HEK293T (cell line): ENCODE measurements around the gene CARD19.

ENCODE experiments used
- CTCF ChIA-PET: fragments of 350-600 bp; formaldehyde crosslinking; extraction: SDS; loops from one replicate; lab custom pipeline; 2021; ENCODE audit warnings: antibody characterized with exemption, inconsistent platforms; lab: Yijun Ruan, JAX
- POLR2A ChIA-PET: fragments of 350-600 bp; formaldehyde crosslinking; extraction: SDS; loops from one replicate; lab custom pipeline; 2020; ENCODE audit warnings: antibody characterized with exemption, inconsistent platforms; lab: Yijun Ruan, JAX
- DNase-seq: peaks from one replicate; pipeline ENCODE4 v3.0.0; 2012; ENCODE audit warnings: mixed read lengths; ENCODE audit errors: extremely low spot score
- ARNT ChIP-seq: fragments of 450-650 bp; IDR thresholded peaks from 2 replicates; pipeline ENCODE4 v1.6.1; 2017; ENCODE audit warnings: mild to moderate bottlenecking
- BHLHE40 ChIP-seq: fragments of 450-650 bp; IDR thresholded peaks from 2 replicates; pipeline ENCODE4 v1.6.1; 2016; ENCODE audit warnings: mild to moderate bottlenecking, moderate library complexity, borderline replicate concordance
- CTBP1 ChIP-seq: fragments of 450-650 bp; IDR thresholded peaks from 2 replicates; pipeline ENCODE4 v1.6.1; 2016; ENCODE audit warnings: borderline replicate concordance
- ELF4 ChIP-seq: fragments of 450-650 bp; IDR thresholded peaks from 2 replicates; pipeline ENCODE4 v1.6.1; 2017; ENCODE audit warnings: antibody characterized with exemption
- FOXA1 ChIP-seq: fragments of 450-650 bp; IDR thresholded peaks from 2 replicates; pipeline ENCODE4 v1.6.1; 2016; ENCODE audit warnings: mild to moderate bottlenecking
- FOXK2 ChIP-seq: fragments of 450-650 bp; IDR thresholded peaks from 2 replicates; pipeline ENCODE4 v1.6.1; 2016; ENCODE audit warnings: mild to moderate bottlenecking
- FOXM1 ChIP-seq: fragments of 450-650 bp; IDR thresholded peaks from 2 replicates; pipeline ENCODE4 v1.6.1; 2017; ENCODE audit warnings: mild to moderate bottlenecking, borderline replicate concordance
- HDGF ChIP-seq: fragments of 450-650 bp; IDR thresholded peaks from 2 replicates; pipeline ENCODE4 v1.6.1; 2017; ENCODE audit warnings: antibody characterized with exemption, borderline replicate concordance
- L3MBTL2 ChIP-seq: fragments of 450-650 bp; conservative IDR thresholded peaks from 2 replicates; pipeline ENCODE4 v1.6.1; 2016; ENCODE audit warnings: mild to moderate bottlenecking
- LEF1 ChIP-seq: fragments of 450-650 bp; IDR thresholded peaks from 2 replicates; pipeline ENCODE4 v1.6.1; 2017; ENCODE audit warnings: mild to moderate bottlenecking, borderline replicate concordance
- NFRKB ChIP-seq: fragments of 450-650 bp; IDR thresholded peaks from 2 replicates; pipeline ENCODE4 v1.6.1; 2016; ENCODE audit warnings: mild to moderate bottlenecking, moderate library complexity
- SP1 ChIP-seq: fragments of 450-650 bp; IDR thresholded peaks from 2 replicates; pipeline ENCODE4 v1.6.1; 2017
- SUZ12 ChIP-seq: fragments of 450-650 bp; IDR thresholded peaks from 2 replicates; pipeline ENCODE4 v1.6.1; 2016; ENCODE audit warnings: mild to moderate bottlenecking
- TARDBP ChIP-seq: fragments of 450-650 bp; IDR thresholded peaks from 2 replicates; pipeline ENCODE4 v1.6.1; 2016
- ZNF384 ChIP-seq: fragments of 450-650 bp; IDR thresholded peaks from 2 replicates; pipeline ENCODE4 v1.6.1; 2016
- TF ChIP-seq, protein P1 (sequence below): fragments of 450-650 bp; IDR thresholded peaks from 2 replicates; pipeline ENCODE4 v1.6.1; 2016

Gene CARD19

DNA sequence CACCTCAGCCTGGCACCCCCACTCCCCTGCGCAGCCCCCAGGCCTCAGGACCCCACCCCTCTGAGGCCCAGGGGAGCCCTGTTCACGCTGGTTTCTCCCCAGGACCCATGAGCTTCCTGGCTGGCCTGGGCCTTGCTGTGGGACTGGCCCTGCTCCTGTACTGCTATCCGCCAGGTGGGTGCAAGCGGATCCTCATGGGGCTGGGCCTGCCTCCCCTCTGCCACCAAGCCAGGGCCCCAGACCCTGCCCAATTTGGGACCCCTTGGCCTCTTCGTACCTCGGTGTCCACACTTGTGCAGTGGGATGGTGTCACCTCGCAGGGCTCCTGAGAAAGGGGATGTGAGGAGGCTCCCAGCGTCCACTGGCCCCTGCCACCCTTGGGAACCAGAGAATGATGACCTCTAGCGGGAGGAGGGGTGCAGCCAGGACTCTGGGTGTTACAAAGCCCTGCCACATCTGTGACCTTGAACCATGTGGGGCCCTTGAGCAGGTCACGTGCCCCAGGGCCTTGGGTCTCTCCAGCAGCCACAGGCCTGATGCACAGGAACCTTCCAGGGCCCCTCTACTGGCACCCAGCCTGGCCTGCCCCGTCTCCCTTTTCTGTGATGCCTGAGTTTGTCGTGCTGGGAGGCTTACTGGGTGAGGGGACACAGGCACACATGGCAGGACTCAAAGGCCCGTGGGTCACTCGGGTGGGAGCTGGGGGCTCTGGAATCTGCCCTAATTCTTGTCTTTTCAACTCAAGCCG lies 16.3 kb downstream of the CARD19 start:
- no peak for TF ChIP-seq SP1
- no peak for TF ChIP-seq ELF4
- no peak for TF ChIP-seq NFRKB
- no peak for TF ChIP-seq HDGF
- no peak for TF ChIP-seq LEF1
- TF ChIP-seq BHLHE40 = no peak
- TF ChIP-seq FOXK2 = no peak
- TF ChIP-seq, protein P1, sequence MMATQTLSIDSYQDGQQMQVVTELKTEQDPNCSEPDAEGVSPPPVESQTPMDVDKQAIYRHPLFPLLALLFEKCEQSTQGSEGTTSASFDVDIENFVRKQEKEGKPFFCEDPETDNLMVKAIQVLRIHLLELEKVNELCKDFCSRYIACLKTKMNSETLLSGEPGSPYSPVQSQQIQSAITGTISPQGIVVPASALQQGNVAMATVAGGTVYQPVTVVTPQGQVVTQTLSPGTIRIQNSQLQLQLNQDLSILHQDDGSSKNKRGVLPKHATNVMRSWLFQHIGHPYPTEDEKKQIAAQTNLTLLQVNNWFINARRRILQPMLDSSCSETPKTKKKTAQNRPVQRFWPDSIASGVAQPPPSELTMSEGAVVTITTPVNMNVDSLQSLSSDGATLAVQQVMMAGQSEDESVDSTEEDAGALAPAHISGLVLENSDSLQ = no peak
- no peak for TF ChIP-seq ZNF384
- TF ChIP-seq TARDBP = no peak
- no peak for TF ChIP-seq L3MBTL2
- no peak for DNase-seq
- ChIA-PET POLR2A (no interaction called here), CTCF (no interaction called here)

DNA sequence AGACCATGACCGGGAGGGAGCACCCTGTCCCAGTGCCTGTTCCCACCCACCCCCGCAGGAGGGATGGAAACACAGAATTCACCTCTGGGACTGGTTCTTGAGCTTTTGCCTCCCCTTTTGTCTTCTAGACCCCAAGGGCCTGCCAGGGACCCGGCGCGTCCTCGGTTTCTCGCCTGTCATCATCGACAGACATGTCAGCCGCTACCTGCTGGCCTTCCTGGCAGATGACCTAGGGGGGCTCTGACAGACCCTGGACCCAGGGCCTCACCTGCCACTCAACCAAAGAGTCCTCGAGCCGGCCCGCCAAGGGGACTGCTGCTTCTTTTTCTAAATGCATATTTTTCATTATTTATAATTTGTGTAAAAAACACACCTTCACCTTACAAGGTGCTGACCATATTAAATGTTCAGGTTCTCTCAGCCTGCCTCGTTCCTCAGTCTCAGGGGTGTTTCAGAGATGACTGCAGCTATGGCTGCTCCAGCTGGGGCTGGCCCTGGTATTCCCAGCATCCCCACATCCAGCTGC lies 16.9 kb downstream of the CARD19 start:
- DNase-seq = no peak
- POLR2A ChIA-PET = interaction anchor here (1.1 kb wide), 1 partner anchor 21 kb away, joined by 4 read pairs; the partner anchor contains the start of gene NINJ1
- TF ChIP-seq TARDBP (no peak), HDGF (no peak)
- TF ChIP-seq, protein P1 = no peak
- CTCF ChIA-PET = no interaction called here

DNA sequence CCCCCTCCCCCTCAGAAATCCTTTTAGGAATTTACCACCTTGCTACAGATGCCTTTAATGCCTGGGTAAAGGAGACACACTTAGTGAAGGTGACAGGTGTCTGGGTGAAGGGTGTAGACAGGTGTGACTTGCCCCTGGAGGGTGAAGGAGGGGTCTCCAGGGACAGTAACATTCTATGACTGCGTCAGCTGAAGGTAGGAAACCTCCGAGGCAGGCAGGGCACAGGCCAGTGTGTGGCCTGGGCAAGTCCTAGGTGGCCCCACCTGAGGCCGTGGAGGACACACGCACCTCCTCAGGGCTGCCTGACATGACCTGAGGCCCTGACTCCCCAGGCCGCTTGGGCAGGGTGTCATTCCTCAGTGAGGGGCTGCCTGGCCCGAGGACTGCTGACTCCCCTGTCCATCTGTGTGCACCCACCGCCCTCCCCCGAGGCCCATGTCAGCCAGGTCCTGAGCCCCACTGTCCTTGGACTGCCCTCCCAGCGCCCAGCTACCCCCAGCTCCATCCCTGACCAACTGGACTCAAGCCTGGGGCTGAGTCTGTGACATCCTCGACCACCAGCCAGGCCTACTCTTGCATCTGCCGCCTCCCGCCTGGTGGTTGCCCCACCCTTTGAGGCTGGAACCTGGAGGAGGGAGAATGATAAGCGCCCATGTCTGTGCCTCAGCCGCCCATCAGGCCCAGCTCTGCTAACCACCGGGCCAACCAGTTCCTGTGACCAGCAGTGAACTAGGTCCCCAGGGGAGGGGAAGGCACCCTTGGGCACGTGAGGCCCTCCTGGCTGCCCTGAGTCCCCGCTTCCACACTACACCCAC lies 18.4 kb downstream of the CARD19 start:
- no peak for DNase-seq
- TF ChIP-seq FOXM1 (no peak), FOXA1 (no peak), ELF4 (no peak), SP1 (no peak), ZNF384 (no peak), FOXK2 (no peak), ARNT (no peak), CTBP1 (no peak), NFRKB (no peak), L3MBTL2 (no peak), LEF1 (no peak), BHLHE40 (no peak), SUZ12 (no peak), TARDBP (no peak), HDGF (no peak)
- TF ChIP-seq, protein P1 = no peak
- CTCF ChIA-PET = no interaction called here
- POLR2A ChIA-PET = interaction anchor here (1.1 kb wide), 1 partner anchor 20 kb away, joined by 4 read pairs; the partner anchor contains the start of gene NINJ1

DNA sequence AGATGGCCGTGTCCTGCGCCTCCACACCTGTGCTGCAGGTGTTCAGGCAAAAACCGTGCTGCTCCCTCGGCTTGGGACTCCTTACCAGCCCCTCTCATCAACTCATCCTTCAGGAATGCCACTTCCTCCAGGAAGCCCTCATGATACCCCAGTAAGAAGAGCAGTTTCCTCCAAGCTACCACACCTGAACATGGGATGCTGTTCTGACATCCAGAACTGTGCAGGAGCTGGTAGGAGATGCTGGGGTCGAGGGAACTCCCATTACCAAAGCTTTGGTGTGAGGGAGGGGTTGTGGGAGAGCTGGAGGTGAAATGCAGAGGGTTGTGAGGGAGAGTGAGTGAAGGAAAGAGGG lies 18.9 kb downstream of the CARD19 start:
- no peak for DNase-seq
- no peak for TF ChIP-seq ZNF384
- TF ChIP-seq HDGF = no peak
- no peak for TF ChIP-seq SUZ12
- TF ChIP-seq FOXA1 = no peak
- no peak for TF ChIP-seq ELF4
- TF ChIP-seq, protein P1 = no peak
- no peak for TF ChIP-seq NFRKB
- TF ChIP-seq SP1 = no peak
- TF ChIP-seq FOXK2 = no peak
- no peak for TF ChIP-seq TARDBP
- no peak for TF ChIP-seq LEF1
- POLR2A ChIA-PET = interaction anchor here (1.2 kb wide), 1 partner anchor 19 kb away, joined by 3 read pairs; the partner anchor contains the start of gene NINJ1
- CTCF ChIA-PET = no interaction called here

DNA sequence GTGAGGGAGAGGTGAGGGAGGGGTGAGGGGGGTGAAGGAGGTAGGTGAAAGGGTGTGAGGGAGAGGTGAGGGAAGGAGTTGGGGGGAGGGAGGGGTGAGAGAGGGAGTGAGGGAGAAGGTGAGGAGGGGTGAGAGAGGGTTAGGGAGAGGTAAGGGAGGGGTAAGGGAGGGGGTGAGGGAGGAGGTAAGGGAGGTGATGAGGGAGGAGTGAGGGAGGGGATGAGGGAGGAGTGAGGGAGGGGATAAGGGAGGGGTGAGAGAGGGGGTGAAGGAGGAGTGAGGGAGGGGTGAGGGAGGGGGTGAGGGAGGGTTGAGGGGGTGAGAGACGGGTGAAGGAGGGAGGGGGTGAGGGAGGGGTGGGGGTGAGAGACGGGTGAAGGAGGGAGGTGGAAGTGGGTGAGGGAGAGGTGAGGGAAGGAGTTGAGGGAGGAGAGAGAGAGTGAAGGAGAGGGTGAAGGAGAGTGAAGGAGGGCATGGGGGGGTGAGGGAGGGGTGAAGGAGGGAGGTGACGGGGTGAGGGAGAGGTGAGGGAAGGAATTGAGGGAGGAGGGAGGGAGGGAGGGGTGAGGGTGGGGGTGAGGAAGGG lies 19.6 kb downstream of the CARD19 start:
- DNase-seq = no peak
- TF ChIP-seq ELF4 (no peak), TARDBP (no peak), NFRKB (no peak), LEF1 (no peak), SP1 (no peak), HDGF (no peak), FOXK2 (no peak), ARNT (no peak), SUZ12 (no peak), BHLHE40 (no peak), FOXA1 (no peak), L3MBTL2 (no peak), CTBP1 (no peak), FOXM1 (no peak)
- TF ChIP-seq, protein P1 = no peak
- ChIA-PET POLR2A (interaction anchor here (1.2 kb wide), 1 partner anchor 19 kb away, joined by 3 read pairs; the partner anchor contains the start of gene NINJ1), CTCF (no interaction called here)
